Inflammatory macrophage (primary cell): ENCODE data around the gene WDR5.

Source experiments
- DNase-seq, 2 donors: peaks; one replicate each; pipeline ENCODE4 v3.0.0-alpha.2; 2020 to 2022

The WDR5 gene

GRCh38 chr9:134174526-134175290 is 38.8 kb downstream of the WDR5 start:
- no peak for DNase-seq

GRCh38 chr9:134175291-134175807 is 39.5 kb downstream of the WDR5 start:
- peak; percentile 25 to 45 for DNase-seq

GRCh38 chr9:134175808-134176598 is 40.1 kb downstream of the WDR5 start:
- DNase-seq, result peak in 1 of 2 donors; percentile 13

- DNase-seq, result no peak
Observed at GRCh38 chr9:134176599-134176968, 40.7 kb downstream of the WDR5 start.

GRCh38 chr9:134177186-134177585 is 41.3 kb downstream of the WDR5 start:
- DNase-seq, result no peak

- DNase-seq, result no peak
Observed at GRCh38 chr9:134177624-134178393, 41.9 kb downstream of the WDR5 start.

GRCh38 chr9:134178394-134178767 is 42.5 kb downstream of the WDR5 start:
- no peak for DNase-seq

GRCh38 chr9:134178768-134179551 is 43.1 kb downstream of the WDR5 start:
- DNase-seq, result peak in 1 of 2 donors; percentile 21

GRCh38 chr9:134179595-134179917 is 43.7 kb downstream of the WDR5 start:
- no peak for DNase-seq

GRCh38 chr9:134179918-134180785 is 44.3 kb downstream of the WDR5 start:
- no peak for DNase-seq

- no peak for DNase-seq
Observed at GRCh38 chr9:134180786-134181647, 45.1 kb downstream of the WDR5 start.

- no peak for DNase-seq
Observed at GRCh38 chr9:134181648-134182034, 45.8 kb downstream of the WDR5 start.

- DNase-seq, result no peak
Observed at GRCh38 chr9:134182554-134183085, 46.7 kb downstream of the WDR5 start.

GRCh38 chr9:134185536-134186011 is 49.7 kb downstream of the WDR5 start:
- no peak for DNase-seq

GRCh38 chr9:134186471-134187109 is 50.7 kb downstream of the WDR5 start:
- DNase-seq, result no peak

GRCh38 chr9:134187110-134187531 is 51.2 kb downstream of the WDR5 start:
- peak; percentile 28 to 48 for DNase-seq

GRCh38 chr9:134187891-134188385 is 52.1 kb downstream of the WDR5 start:
- DNase-seq, result no peak

- no peak for DNase-seq
Observed at GRCh38 chr9:134188386-134189144, 52.7 kb downstream of the WDR5 start.

- DNase-seq, result no peak
Observed at GRCh38 chr9:134189145-134189469, 53.2 kb downstream of the WDR5 start.
